Activated CD4-positive, alpha-beta T cell treated with anti-CD3 and anti-CD28 coated beads for 36 hours (primary cell): ENCODE measurements around the gene CORO7. TPM values are rescaled to one million over a fixed set of nuclear protein-coding genes. Genes with fewer than 3 reads are reported as not detected.

Experiments used
- ATAC-seq: fragments of 200-7000 bp; cut with Tn5 transposase; one replicate; pipeline ENCODE4 v1.10.0; 2021; ENCODE audit warnings: mild to moderate bottlenecking, moderate library complexity
- CTCF ChIA-PET: fragments of 350-600 bp; sonication (Branson Sonifier 250); formaldehyde crosslinking; loops from one replicate; lab custom pipeline; 2021; ENCODE audit warnings: antibody characterized with exemption; lab: Charles Lee
- POLR2A ChIA-PET: fragments of 350-600 bp; sonication (Branson Sonifier 250); formaldehyde crosslinking; loops from one replicate; lab custom pipeline; 2021; ENCODE audit warnings: antibody characterized with exemption, inconsistent platforms; lab: Charles Lee
- DNase-seq: peaks from one replicate; pipeline ENCODE4 v3.0.0-alpha.2; 2020
- H3K27ac Mint-ChIP-seq: one replicate; pipeline ENCODE4 v1.8.0; 2021; ENCODE audit warnings: mixed read lengths
- H3K27me3 Mint-ChIP-seq: one replicate; pipeline ENCODE4 v1.8.0; 2021; ENCODE audit warnings: mixed read lengths
- H3K36me3 Mint-ChIP-seq: one replicate; pipeline ENCODE4 v1.8.0; 2021; ENCODE audit warnings: low read depth, mixed read lengths
- H3K4me1 Mint-ChIP-seq: one replicate; pipeline ENCODE4 v1.8.0; 2021; ENCODE audit warnings: mixed read lengths
- H3K4me3 Mint-ChIP-seq: one replicate; pipeline ENCODE4 v1.8.0; 2021; ENCODE audit warnings: mild to moderate bottlenecking, moderate library complexity, mixed read lengths
- H3K9me3 Mint-ChIP-seq: one replicate; pipeline ENCODE4 v1.8.0; 2021; ENCODE audit warnings: low read depth, mixed read lengths
- intact Hi-C, 2 experiments: fragments of 100-400 bp; cut with DNase I in 1 of 2; cut with micrococcal nuclease in 1 of 2; formaldehyde crosslinking; loops; one replicate each; pipeline versions ENCODE4 v1.14.2 to v1.15.1; 2022 to 2024; cut with DNase I, micrococcal nuclease
- total RNA-seq, 2 experiments: library from RNA; stranded (reverse); gene quantifications; one replicate each; pipeline ENCODE4 v1.2.3, GENCODE V29; 2021

CORO7 gene
- total RNA-seq, 2 experiments from 2014 or later = 65.0 to 67.1 TPM

- H3K27ac Mint-ChIP-seq = peak overlapping the region; percentile 6
- H3K27me3 Mint-ChIP-seq = no peaks in the 10 kb centered on the region
- no peak for DNase-seq
- intact Hi-C loops = no loop called here
- ChIA-PET CTCF (interaction anchor here (6.5 kb wide), 1 partner anchor 8 kb away, joined by 45 read pairs; no protein-coding TSS in a partner anchor), POLR2A (interaction anchor here (1.0 kb wide), 1 partner anchor 13 kb away, joined by 4 read pairs; no protein-coding TSS in a partner anchor)
- no peaks in the 10 kb centered on the region for H3K9me3 Mint-ChIP-seq
- H3K4me3 Mint-ChIP-seq = no peak overlapping the region
- H3K4me1 Mint-ChIP-seq = peaks cover 32% of the 10 kb centered on the region
- no peak for ATAC-seq
- peaks cover 38% of the 10 kb centered on the region for H3K36me3 Mint-ChIP-seq
These were observed 5.9 kb downstream of the CORO7 start for GRCh38 chr16:4410335-4411075.

DNA sequence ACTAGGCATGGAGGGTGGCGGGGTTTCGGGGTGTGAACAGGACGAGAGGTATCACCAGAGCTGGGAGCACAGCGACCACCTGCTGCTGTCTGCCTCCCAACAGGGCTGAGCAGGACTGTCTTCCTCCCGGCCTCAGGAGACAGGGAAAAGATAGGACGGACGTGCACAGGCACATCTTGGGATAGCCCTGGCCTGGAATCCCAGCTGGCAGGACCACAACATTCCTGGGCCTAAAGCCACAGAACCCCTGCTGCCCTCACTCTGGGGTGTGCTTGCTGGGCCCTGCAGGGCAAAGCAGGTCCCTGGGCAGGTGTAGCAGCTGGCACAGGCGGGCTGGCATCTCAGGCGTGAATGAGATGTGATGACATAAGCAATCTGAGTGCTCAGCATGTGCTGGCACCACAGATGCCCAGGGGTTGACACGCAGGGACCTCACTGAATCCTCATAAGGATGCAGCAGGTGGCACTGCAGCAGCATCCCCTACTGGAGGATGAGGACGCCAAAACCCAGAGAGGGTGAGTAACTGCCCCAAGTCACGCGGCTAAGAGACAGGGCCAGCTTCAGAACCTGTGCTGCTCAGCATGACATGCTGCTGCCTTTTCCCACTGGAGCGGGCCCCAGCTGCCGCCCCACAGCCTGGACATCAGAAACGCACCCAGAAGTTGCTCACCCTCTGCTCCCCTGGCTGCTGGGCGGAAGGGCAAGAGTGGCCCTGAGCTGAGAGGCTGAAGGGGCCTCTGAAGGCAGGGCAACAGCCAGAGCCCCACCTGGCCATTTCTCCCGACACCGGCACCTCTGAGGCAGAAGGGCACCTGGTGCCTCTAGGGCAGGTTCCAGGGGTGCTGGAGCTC, 7.1 kb downstream of the CORO7 start:
- Mint-ChIP-seq H3K27ac (no peak overlapping the region), H3K4me1 (peaks cover 20% of the 10 kb centered on the region), H3K36me3 (peaks cover 42% of the 10 kb centered on the region), H3K27me3 (no peaks in the 10 kb centered on the region), H3K4me3 (no peak overlapping the region), H3K9me3 (no peaks in the 10 kb centered on the region)
- intact Hi-C loops = loop anchor here in 1 of 2 experiments (10.0 kb wide), 1 partner anchor 415 kb away; no protein-coding TSS in a partner anchor
- POLR2A ChIA-PET = interaction anchor here (0.6 kb wide), 1 partner anchor 10 kb away, joined by 3 read pairs; no protein-coding TSS in a partner anchor
- CTCF ChIA-PET = interaction anchor here (0.6 kb wide), 1 partner anchor 349 kb away, joined by 3 read pairs; no protein-coding TSS in a partner anchor
- DNase-seq (peak; percentile 36), ATAC-seq (no peak)

DNA sequence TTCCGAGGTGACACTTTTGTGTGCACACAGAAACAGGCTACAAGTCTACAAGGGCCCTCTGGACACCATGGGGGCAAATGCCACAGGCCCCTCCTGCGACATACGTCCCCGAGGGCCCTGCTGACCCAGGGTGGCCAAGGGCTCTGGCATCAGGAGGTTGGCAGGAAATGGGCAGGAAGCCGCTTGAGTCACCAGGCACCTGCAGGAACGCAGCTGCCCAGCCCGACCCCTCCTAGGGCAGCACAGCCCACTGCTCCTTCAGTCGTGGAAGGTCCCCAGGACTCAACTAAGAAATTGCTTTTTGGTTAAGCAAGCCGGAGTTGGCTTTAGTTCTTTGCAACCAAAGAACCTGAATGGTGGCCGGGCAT, 8.1 kb downstream of the CORO7 start:
- Mint-ChIP-seq H3K27me3 (no peaks in the 10 kb centered on the region), H3K27ac (no peak overlapping the region), H3K4me1 (peaks cover 13% of the 10 kb centered on the region), H3K36me3 (peaks cover 43% of the 10 kb centered on the region), H3K9me3 (no peaks in the 10 kb centered on the region), H3K4me3 (no peak overlapping the region)
- no peak for ATAC-seq
- ChIA-PET POLR2A (no interaction called here), CTCF (no interaction called here)
- DNase-seq = no peak
- intact Hi-C loops = loop anchor here in 1 of 2 experiments (10.0 kb wide), 1 partner anchor 414 kb away; no protein-coding TSS in a partner anchor

- ChIA-PET POLR2A (no interaction called here), CTCF (no interaction called here)
- H3K4me3 Mint-ChIP-seq = no peak overlapping the region
- no peaks in the 10 kb centered on the region for H3K27me3 Mint-ChIP-seq
- H3K36me3 Mint-ChIP-seq = peaks cover 38% of the 10 kb centered on the region
- intact Hi-C loops = loop anchor here in 1 of 2 experiments (10.0 kb wide), 1 partner anchor 413 kb away; no protein-coding TSS in a partner anchor
- ATAC-seq (no peak), DNase-seq (peak; percentile 1)
- H3K9me3 Mint-ChIP-seq = no peaks in the 10 kb centered on the region
- H3K4me1 Mint-ChIP-seq = peaks cover 7% of the 10 kb centered on the region
- no peak overlapping the region for H3K27ac Mint-ChIP-seq
These were observed 8.7 kb downstream of the CORO7 start for GRCh38 chr16:4407543-4408322.

GRCh38 chr16:4404967-4405696, 11.3 kb downstream of the CORO7 start:
- Mint-ChIP-seq H3K9me3 (no peaks in the 10 kb centered on the region), H3K36me3 (peaks cover 29% of the 10 kb centered on the region), H3K4me1 (no peaks in the 10 kb centered on the region), H3K27ac (no peak overlapping the region), H3K4me3 (no peak overlapping the region), H3K27me3 (no peaks in the 10 kb centered on the region)
- no peak for DNase-seq
- no peak for ATAC-seq
- intact Hi-C loops = loop anchor here (1.0 to 10.0 kb wide), 4 partner anchors 46 to 410 kb away; partner anchors contain the start of gene TFAP4 (in 1 of the 2)
- ChIA-PET CTCF (interaction anchor here (0.6 to 0.9 kb wide), 3 partner anchors 23 to 838 kb away, joined by 3 read pairs; no protein-coding TSS in a partner anchor), POLR2A (no interaction called here)

- ATAC-seq (peak; percentile 52), DNase-seq (peak; percentile 73)
- H3K4me3 Mint-ChIP-seq = no peak overlapping the region
- H3K4me1 Mint-ChIP-seq = no peaks in the 10 kb centered on the region
- intact Hi-C loops = loop anchor here (1.0 to 10.0 kb wide), 4 partner anchors 45 to 410 kb away; partner anchors contain the start of gene TFAP4 (in 1 of the 2)
- ChIA-PET CTCF (interaction anchor here (0.6 to 3.3 kb wide), 5 partner anchors 9 to 837 kb away, joined by 3 to 45 read pairs (median 13); partner anchors contain the start of gene CORO7), POLR2A (no interaction called here)
- H3K27ac Mint-ChIP-seq = no peak overlapping the region
- H3K27me3 Mint-ChIP-seq = no peaks in the 10 kb centered on the region
- H3K36me3 Mint-ChIP-seq = peaks cover 31% of the 10 kb centered on the region
- no peaks in the 10 kb centered on the region for H3K9me3 Mint-ChIP-seq
These were observed 12.0 kb downstream of the CORO7 start for GRCh38 chr16:4404247-4404966.

DNA sequence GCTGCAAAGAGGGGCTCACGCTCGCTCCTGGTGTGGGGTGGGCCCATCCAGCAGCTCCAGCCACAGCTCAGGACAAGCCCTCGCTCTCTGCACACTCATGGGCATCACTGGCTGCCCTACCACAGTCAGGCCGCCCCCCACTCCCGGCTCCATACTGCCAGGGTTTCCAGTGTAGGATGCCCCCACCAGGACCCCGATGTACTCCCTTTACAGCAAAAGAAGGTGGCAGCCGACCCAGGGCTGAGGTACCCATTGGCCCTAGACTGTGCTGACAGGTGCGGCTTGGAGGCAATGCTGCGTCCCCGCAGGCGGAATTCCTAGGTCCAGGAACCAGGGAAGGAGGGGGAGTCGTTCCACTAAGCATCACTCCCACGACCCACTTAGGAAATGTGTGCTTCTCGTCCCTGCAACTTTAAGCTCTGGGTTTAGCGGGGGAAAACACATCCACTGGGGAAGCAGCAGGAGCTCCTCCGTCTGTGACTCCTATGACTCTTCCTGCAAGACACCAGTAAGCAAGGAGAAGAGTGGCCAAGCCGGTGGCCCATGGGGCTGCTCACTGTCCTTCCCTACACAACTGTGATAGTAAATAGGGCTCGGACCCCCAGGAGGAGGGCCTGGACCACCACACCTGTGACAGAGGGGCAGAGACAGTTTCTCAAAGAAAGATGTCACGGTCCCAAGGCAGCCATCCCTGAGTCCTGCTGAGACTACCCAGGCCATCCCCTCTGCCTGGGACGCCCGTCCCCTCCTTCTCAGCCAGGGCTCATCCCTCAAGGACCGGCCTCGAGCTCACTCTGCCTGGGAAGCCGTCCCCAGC, 13.1 kb downstream of the CORO7 start:
- Mint-ChIP-seq H3K27me3 (no peaks in the 10 kb centered on the region), H3K4me1 (no peaks in the 10 kb centered on the region), H3K27ac (no peak overlapping the region), H3K9me3 (no peaks in the 10 kb centered on the region), H3K4me3 (no peak overlapping the region), H3K36me3 (peaks cover 31% of the 10 kb centered on the region)
- ATAC-seq = no peak
- intact Hi-C loops = loop anchor here (5.0 to 10.0 kb wide), 3 partner anchors 116 to 409 kb away; partner anchors contain the start of gene TFAP4 (in 1 of the 2)
- CTCF ChIA-PET = interaction anchor here (0.5 to 3.3 kb wide), 28 partner anchors 10 to 705 kb away, joined by 3 to 45 read pairs (median 4); partner anchors contain the start of genes CORO7 and PAM16
- POLR2A ChIA-PET = no interaction called here
- DNase-seq = no peak

DNA sequence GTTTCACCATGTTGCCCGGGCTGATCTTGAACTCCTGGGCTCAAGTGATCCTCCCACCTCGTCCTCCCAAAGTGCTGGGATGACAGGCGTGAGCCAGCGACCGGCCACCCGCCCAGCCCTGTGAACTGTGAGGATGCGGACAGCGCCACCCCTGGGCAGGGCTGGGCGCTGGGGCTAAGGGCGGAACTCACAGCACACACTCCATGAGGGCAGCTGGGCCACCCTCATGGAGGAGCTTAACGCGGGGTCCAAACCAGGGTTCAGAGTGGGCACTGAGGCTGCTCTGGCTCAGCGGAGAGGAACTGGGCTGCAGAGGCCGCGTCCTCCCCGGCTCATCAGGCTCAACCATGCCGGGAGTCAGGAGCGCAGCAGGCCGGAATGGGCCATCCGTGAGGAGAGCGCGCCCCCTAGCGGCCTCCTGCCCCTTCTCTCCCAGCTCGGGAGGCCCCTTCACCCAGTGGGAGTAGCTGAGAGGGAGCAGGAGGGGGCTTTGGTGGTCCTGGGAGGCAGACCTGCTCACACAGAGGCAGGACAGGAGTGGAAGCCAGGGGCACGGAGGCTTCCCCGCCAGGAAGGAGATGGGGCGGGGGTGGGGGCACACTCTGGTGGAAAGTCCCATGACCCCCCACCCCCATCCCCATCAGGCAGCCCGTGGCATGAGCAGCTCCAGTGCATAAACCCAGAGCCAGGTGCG, 13.8 kb downstream of the CORO7 start:
- peak; percentile 84 for DNase-seq
- ATAC-seq = peak; percentile 82
- H3K4me3 Mint-ChIP-seq = no peak overlapping the region
- H3K27ac Mint-ChIP-seq = no peak overlapping the region
- CTCF ChIA-PET = interaction anchor here (0.5 to 3.3 kb wide), 32 partner anchors 9 to 705 kb away, joined by 3 to 45 read pairs (median 4); partner anchors contain the start of genes CORO7 and PAM16
- no peaks in the 10 kb centered on the region for H3K4me1 Mint-ChIP-seq
- H3K36me3 Mint-ChIP-seq = peaks cover 31% of the 10 kb centered on the region
- intact Hi-C loops = loop anchor here (1.0 to 10.0 kb wide), 4 partner anchors 43 to 408 kb away; partner anchors contain the start of gene TFAP4 (in 1 of the 2)
- POLR2A ChIA-PET = no interaction called here
- H3K9me3 Mint-ChIP-seq = no peaks in the 10 kb centered on the region
- no peaks in the 10 kb centered on the region for H3K27me3 Mint-ChIP-seq
